ENCODE results near the gene STIM2.

Gene STIM2

DNA sequence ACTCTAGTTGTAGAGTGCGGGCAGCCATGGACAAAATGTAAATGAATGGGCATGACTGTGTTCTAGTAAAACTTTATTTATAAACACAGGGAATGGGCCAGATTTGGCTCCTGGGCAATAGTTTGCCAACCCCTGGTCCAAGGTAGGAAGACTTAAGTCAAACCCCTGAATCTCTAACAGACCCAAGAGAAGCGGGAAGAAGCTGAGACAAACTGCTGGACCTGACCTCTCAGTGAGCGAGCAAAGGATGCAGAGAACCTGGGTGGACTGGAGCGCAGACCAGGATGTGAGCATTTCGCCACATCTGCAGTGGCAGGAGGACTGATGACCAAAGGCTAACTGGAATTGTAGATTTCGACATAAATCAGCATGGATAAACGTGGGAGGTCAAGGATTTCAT lies 201.6 kb downstream of the STIM2 start:
- H3K4me3 ChIP-seq (ENCODE audit: low read depth, low read length, poor library complexity, severe bottlenecking) = no peak overlapping the region
- H3K9ac ChIP-seq (ENCODE audit: low read length) = no peak overlapping the region
- H3K4me2 ChIP-seq (ENCODE audit: low read length) = no peak overlapping the region
- no peaks in the 10 kb centered on the region for H3K79me2 ChIP-seq (ENCODE audit: insufficient read depth, low read length)
- H3K27ac ChIP-seq (ENCODE audit: low read depth, low read length, poor library complexity, severe bottlenecking) = no peak overlapping the region
- H3K9me2 ChIP-seq (ENCODE audit: low read depth, low read length) = no peaks in the 10 kb centered on the region
- no peaks in the 10 kb centered on the region for H3F3A ChIP-seq (ENCODE audit: insufficient read depth, low read length)
- H3K27me3 ChIP-seq (ENCODE audit: insufficient read depth, low read length) = no peaks in the 10 kb centered on the region
- H3K36me3 ChIP-seq (ENCODE audit: insufficient read depth, low read length) = no peaks in the 10 kb centered on the region
- H3K4me1 ChIP-seq (ENCODE audit: insufficient read depth, low read length, severe bottlenecking) = no peaks in the 10 kb centered on the region
- no peak for TF ChIP-seq EZH2 (IDR thresholded peaks at IDR 0.05; ENCODE audit: borderline replicate concordance, low read length)
- TF ChIP-seq, protein P1, sequence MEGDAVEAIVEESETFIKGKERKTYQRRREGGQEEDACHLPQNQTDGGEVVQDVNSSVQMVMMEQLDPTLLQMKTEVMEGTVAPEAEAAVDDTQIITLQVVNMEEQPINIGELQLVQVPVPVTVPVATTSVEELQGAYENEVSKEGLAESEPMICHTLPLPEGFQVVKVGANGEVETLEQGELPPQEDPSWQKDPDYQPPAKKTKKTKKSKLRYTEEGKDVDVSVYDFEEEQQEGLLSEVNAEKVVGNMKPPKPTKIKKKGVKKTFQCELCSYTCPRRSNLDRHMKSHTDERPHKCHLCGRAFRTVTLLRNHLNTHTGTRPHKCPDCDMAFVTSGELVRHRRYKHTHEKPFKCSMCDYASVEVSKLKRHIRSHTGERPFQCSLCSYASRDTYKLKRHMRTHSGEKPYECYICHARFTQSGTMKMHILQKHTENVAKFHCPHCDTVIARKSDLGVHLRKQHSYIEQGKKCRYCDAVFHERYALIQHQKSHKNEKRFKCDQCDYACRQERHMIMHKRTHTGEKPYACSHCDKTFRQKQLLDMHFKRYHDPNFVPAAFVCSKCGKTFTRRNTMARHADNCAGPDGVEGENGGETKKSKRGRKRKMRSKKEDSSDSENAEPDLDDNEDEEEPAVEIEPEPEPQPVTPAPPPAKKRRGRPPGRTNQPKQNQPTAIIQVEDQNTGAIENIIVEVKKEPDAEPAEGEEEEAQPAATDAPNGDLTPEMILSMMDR (IDR thresholded peaks at IDR 0.05; ENCODE audit: low read length) = no peak
- H2AFZ ChIP-seq (ENCODE audit: low read length) = no peak overlapping the region
- H3K9me3 ChIP-seq (ENCODE audit: low read length) = no peaks in the 10 kb centered on the region
- no peaks in the 10 kb centered on the region for H4K20me1 ChIP-seq (ENCODE audit: insufficient read depth, low read length)

DNA sequence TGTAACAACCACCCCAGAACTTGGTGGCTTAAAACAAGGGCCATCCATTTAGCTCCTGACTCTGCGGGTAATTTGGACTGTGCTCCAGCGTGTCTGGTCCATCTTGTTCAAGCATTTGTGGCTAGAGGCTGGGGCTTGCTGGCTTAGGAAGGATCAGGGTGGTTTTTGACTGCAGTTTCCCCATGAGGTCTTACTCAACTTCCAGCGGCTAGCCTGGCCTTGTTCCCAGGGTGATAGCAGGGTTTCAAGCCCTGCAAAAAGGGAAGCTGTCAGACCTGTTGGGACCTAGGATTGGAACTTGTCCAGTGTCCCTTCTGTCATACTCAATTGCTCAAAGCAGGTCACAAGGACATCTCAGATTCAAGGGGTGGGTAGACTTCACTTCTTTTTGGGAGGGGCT lies 205.9 kb downstream of the STIM2 start:
- TF ChIP-seq, protein P1 (IDR thresholded peaks at IDR 0.05; ENCODE audit: low read length) = no peak
- no peak for TF ChIP-seq EZH2 (IDR thresholded peaks at IDR 0.05; ENCODE audit: borderline replicate concordance, low read length)
- no peak overlapping the region for H3K27ac ChIP-seq (ENCODE audit: low read depth, low read length, poor library complexity, severe bottlenecking)
- H3K27me3 ChIP-seq (ENCODE audit: insufficient read depth, low read length) = no peaks in the 10 kb centered on the region

DNA sequence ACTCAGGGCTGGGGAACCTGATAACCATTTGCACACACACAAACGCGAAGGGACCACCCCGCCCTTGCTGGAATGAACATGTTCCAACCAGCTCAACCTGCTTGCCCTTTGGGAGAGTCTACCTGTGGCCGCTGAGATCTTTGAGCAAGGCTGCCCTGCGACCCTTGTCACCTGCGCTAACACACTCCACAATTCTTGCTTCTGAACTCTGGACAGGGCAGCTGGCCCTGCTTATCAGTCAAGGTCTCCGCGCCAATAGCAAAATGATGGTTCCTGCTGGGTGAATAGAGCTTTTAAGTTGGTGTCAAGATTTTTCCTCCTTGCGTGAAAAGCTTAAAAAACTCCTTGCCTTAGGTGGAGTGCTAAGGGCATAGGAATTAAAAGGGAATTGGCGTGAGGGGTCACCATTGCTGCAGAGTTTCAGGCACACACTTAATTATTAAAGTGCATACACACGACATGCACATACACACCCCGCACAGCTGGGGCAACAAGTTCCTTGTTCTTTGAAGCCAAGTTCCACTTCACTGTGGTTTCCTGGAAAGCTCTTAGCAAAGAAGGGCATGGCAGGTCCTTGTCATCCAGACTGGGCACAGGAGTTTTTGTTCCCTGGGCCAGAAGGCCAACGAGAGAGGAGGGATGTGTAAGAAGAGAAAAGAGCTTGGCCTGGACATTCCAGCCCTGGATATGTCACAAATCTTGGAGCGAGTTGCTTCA lies 207.7 kb downstream of the STIM2 start:
- Histone ChIP-seq H3K36me3 (ENCODE audit: insufficient read depth, low read length) (no peaks in the 10 kb centered on the region), H3K27ac (ENCODE audit: low read depth, low read length, poor library complexity, severe bottlenecking) (no peak overlapping the region), H3K9me3 (ENCODE audit: low read length) (no peaks in the 10 kb centered on the region), H4K20me1 (ENCODE audit: insufficient read depth, low read length) (no peaks in the 10 kb centered on the region), H3K9me2 (ENCODE audit: low read depth, low read length) (no peaks in the 10 kb centered on the region), H3K9ac (ENCODE audit: low read length) (no peak overlapping the region), H3K79me2 (ENCODE audit: insufficient read depth, low read length) (no peaks in the 10 kb centered on the region), H3K4me1 (ENCODE audit: insufficient read depth, low read length, severe bottlenecking) (no peaks in the 10 kb centered on the region), H3K4me3 (ENCODE audit: low read depth, low read length, poor library complexity, severe bottlenecking) (no peak overlapping the region), H3K4me2 (ENCODE audit: low read length) (no peak overlapping the region), H3F3A (ENCODE audit: insufficient read depth, low read length) (no peaks in the 10 kb centered on the region), H2AFZ (ENCODE audit: low read length) (no peak overlapping the region), H3K27me3 (ENCODE audit: insufficient read depth, low read length) (no peaks in the 10 kb centered on the region)
- no peak for TF ChIP-seq EZH2 (IDR thresholded peaks at IDR 0.05; ENCODE audit: borderline replicate concordance, low read length)
- TF ChIP-seq, protein P1 (IDR thresholded peaks at IDR 0.05; ENCODE audit: low read length) = no peak

More for the DNA sequence above, 205.9 kb downstream of the STIM2 start:
- H2AFZ ChIP-seq (ENCODE audit: low read length) = no peak overlapping the region
- H3K4me2 ChIP-seq (ENCODE audit: low read length) = no peak overlapping the region
- H3F3A ChIP-seq (ENCODE audit: insufficient read depth, low read length) = no peaks in the 10 kb centered on the region
- H4K20me1 ChIP-seq (ENCODE audit: insufficient read depth, low read length) = no peaks in the 10 kb centered on the region
- H3K9me3 ChIP-seq (ENCODE audit: low read length) = no peaks in the 10 kb centered on the region
- H3K9ac ChIP-seq (ENCODE audit: low read length) = no peak overlapping the region
- no peaks in the 10 kb centered on the region for H3K79me2 ChIP-seq (ENCODE audit: insufficient read depth, low read length)
- no peaks in the 10 kb centered on the region for H3K36me3 ChIP-seq (ENCODE audit: insufficient read depth, low read length)
- H3K4me1 ChIP-seq (ENCODE audit: insufficient read depth, low read length, severe bottlenecking) = no peaks in the 10 kb centered on the region
- no peaks in the 10 kb centered on the region for H3K9me2 ChIP-seq (ENCODE audit: low read depth, low read length)
- no peak overlapping the region for H3K4me3 ChIP-seq (ENCODE audit: low read depth, low read length, poor library complexity, severe bottlenecking)

Measured in OCI-LY1 (cell line).